ENCODE measurements around the gene RNF111. TPM values are rescaled to one million over a fixed set of nuclear protein-coding genes. Genes with fewer than 3 reads are reported as not detected.
"Not testable (repeated sequence)": the region's sequence is repeated elsewhere in the genome, so short reads cannot be mapped to it uniquely, and the experiment has no call there.

The RNF111 gene
- 21.0 TPM for total RNA-seq

DNA sequence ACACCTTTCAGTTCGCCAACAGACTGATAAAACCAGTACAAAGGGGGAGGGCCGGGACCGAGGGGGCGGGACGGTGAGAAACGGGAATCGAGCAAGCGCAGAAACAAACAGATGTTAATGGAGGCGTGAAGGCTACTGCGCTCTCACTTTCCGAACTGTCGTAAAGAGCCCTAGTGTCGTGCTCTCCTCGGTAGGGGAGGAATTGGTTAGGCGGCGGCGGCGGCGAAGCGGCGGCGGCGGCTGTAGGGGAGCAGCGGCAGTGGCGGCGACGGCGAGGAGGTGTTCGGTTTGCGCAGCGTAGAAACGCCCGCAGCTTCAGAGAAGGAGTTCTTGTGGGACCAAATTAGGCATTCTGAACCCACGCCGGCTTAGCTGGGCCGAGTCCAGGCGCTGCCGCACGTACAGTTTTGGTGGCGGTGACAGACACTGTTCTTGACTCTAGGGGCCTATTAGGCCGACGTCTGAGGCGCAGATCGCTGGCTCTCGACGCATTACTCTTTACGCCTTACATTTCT, at the start of gene RNF111:
Gene RNF111 (plus strand): TSS at position 173 of the 515 bp plus-strand sequence. CDS start 43,160 bp downstream, outside the sequence.
- ATAC-seq, result peak; percentile 99

DNA sequence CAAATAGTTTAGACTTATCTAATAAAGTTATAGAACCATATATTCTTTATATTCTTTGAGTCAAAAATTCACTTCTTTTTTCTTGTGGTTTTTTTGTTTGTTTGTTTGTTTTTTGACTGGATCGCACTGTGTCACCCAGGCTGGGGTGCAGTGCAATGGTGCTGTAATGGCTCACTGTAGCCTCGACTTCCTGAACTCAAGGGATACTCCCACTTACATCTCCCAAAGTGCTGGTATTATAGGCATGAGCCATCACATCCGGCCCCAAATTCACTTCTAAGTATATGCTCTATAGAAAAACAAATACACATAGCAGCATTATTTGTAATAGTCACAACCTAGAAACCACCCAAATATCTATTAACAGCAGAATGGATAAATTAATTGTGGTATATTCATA, 40.3 kb upstream of the RNF111 start:
- no peak for ATAC-seq

DNA sequence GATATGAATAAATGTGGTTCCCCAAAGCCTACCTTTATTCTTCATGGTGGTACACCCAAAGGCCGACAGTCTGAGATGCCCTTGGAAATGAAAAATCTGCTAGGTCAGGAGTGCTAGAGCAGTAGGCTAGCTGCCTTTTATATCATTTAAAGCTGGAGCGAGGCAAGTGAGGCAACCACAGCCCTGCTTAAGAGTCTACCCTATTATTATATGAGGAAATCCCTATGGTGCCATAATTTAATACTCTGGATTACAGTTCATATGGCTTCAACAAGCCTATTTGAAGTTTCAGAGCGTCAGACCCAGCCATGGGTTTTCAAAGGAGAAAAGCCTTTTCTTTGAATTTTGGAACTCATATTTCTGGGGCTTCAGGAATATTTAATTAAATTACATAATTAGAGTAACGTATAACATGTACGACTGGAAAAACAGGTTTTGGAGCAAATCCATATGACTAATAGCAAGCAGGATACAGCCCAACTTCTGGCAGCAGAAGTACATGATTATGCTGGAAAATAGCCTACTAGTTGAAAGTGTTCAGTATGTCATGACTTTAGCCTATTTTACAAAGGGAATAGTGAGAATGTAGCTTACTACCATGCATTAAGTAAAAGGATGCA, 36.0 kb upstream of the RNF111 start:
- peak; percentile 91 for ATAC-seq

DNA sequence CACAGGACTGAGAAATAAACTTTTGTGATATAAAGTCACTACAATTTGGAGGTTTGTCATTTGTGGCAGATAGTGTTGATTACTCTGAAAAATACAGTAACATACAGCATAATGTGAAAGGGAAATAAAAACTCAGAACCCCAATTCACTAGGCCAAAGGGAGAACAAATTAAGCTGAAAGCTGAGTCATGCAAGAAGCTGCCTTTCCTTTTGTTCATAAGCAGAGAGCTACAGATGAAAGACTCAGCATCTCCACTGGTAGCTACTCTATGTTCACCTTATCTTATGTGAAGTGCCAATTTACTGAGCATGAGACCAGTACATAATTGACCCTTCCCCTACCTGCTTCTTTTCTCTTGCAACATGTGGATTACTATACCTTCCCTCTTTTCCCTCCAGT, 34.7 kb upstream of the RNF111 start:
- ATAC-seq, result peak; percentile 30

DNA sequence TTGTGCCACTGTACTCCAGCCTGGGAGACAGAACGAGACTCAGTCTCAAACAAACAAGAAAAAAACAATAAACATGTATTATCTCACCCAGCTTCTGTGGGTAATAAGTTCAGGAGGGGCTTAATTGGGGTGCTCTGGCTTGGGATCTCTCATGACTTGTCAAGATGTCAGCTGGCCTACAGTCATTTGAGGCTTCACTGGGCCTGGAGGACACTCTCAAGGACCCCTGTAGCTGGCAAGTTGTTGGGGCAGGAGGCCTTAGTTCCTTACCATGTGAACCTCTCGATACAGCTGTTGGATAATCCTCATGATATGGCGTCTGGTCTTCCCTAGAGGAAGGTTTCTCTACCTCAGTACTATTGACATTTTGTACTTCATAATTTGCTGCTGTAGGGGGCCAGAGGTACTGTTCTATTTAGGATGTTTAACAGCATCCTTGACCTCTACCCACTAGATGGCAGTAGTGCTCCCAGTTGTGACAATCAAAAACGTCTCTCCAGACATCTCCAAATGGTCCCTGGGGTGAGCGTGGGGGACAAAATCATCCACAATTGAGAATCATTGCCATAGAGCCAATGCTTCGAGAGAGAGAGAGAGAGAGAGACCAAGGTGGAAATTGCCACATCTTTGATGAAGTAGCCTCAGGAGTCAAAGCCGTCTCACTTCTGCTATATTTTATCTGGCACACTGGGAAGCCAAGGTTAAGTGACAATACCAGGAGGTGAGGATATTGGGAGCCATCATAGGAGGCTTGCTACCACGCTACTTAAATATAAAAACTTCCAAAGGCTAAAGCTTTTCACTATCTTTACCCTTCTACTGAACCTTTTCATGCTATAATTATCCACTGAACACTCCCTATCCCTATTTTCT, 30.1 kb upstream of the RNF111 start:
- ATAC-seq, result peak; percentile 77

DNA sequence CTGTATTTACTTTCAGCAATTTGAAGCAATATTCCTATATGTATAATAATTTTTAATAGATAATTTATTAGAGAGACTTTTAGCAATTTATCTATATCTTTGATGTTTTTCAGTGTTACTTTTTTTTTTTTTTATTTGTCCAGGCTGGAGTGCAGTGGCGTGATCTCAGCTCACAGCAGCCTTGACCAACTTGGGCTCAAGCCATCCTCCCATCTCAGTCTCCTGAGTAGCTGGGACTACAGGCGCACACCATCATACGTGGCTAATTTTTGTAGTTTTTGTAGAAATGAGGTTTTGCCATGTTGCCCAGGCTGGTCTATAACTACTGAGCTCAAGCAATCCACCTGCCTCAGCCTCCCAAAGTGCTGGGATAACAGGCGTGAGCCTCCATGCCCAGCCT, 28.7 kb upstream of the RNF111 start:
- no peak for ATAC-seq

DNA sequence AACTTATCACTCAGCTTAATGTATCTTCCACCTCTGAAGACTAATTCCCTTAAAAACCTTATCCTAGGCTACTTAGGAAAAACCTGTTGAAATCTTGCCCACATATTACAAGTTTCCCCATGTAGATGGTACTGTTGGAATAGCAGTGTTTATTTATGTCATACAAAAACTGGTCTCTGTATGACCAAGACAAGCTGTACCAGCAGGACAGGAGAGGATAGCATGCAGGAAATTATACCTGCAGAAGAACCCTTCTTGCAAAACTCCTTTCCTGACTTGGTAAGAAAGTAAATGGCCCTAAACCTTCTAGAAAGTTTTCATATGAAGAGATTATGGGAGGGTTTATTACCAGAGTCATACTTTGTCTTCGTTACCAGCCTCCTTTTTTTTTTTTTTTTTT, 25.3 kb upstream of the RNF111 start:
- ATAC-seq, result no peak

DNA sequence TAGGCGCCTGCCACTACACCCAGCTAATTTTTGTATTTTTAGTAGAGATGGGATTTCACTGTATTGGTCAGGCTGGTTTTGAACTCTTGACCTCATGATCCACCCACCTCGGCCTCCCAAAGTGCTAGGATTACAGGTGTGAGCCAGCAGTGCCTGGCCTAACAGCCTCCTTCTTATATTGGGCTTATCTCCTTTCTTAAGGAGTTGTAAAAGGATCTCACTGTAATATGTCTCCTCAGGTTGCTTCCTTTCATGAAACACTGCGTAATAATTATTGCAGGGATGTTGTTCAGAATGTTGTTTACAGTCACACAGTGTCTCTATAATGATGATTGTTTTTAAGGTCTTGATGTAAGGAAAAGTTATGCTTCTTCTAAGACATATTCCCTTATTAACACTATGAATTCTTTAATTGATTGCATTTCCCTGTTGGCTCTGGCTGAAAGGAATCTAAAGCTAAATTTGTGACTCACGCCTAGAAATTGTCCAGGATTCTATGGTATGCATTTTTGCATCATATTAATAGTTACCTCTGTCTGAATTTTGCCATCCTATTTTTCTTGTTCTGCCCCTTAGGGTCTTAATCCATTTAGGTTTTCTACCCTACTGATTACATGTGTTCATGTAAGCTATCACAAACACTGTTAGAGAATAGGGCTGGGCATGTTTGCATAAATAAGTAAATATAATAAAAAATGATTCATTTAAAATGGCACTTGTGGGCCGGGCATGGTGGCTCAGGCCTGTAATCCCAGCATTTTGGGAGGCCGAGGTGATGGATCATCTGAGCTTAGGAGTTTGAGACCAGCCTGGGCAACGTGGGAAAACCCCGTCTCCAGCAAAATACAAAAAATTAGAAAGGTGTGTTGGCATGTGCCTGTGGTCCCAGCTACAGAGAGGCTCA, 24.5 kb upstream of the RNF111 start:
- peak; percentile 8 for ATAC-seq

DNA sequence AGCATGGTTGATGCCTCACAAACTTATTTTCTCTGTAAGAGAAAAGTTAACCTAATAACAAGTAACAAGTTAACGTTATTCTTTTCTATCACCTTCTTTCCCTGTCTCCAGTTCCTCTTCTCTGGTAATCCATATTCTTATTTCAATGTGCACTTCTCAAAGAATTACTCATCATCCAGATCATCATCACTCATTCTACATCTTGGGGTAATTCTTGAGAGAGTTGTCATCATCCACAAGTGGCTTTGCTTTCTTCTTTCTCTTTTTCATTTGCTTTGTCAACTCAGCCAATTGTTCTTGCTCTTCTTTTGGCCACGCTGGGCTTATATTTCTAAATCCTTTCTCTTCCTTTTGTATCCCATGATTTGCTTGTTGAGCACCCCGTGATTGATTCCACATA, 20.8 kb upstream of the RNF111 start:
- ATAC-seq, result no peak

DNA sequence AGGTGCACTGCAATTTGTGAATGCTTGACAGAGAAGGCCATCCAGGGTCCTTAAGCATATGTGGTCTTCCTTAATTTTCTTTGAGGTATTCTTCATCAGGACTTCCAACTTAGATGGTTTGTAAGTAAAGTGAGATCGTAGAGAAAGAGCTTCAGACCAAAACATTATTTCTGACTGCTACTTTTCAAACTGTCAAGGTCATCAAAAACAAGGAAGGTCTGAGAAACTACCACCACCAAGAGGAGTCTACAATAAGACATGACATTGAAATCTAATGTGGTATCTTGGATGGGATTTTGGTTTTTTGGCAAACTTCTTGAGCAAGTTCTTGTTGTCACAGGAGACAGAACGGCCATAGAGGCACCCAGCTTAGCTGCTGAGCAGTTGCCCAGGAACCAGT, 20.0 kb upstream of the RNF111 start:
- no peak for ATAC-seq

DNA sequence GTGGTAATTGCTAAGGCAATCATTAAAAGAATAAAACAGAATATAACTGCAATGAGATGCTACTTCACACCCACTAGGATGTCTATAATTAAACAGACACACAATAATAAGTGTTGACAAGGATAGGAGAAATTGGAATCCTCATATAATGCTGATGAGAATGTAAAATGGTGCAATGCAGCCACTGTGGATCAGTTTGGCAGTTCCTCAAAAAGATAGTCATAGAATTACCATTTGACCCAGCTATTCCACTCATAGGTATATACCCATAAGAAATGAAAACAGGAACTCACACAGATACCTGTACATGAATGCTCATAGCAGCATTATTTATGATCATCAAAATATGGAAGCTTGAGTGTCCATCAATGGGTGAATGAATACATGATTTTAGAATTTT, 9.6 kb upstream of the RNF111 start:
- ATAC-seq, result no peak

DNA sequence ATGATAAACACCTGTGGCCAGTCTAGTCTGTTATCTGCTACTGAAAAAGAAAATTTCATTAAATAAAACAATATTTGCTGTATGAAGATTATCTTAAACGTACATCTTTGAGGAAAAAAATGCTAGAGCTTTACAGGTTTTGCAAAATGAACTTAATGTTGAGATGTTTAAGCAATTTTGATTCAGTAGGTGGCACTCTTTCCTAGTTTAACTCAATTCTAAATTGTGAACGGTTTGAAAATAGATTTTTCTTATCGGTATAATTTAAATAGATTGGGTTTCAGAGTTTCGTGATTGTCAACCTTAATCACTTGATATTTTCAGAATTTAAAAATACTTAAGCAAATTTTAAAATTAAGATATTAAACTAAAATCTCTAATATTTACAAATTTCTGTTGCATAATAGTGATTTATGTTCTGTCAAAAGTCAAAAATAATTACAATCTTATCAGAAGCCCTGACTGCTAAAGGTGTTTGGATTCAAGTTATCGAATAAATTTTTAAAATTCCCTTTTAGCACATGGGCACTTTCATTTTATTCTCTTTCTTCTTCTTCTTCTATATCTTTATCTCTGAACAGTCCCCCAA, 7.0 kb upstream of the RNF111 start:
- ATAC-seq, result peak; percentile 40

DNA sequence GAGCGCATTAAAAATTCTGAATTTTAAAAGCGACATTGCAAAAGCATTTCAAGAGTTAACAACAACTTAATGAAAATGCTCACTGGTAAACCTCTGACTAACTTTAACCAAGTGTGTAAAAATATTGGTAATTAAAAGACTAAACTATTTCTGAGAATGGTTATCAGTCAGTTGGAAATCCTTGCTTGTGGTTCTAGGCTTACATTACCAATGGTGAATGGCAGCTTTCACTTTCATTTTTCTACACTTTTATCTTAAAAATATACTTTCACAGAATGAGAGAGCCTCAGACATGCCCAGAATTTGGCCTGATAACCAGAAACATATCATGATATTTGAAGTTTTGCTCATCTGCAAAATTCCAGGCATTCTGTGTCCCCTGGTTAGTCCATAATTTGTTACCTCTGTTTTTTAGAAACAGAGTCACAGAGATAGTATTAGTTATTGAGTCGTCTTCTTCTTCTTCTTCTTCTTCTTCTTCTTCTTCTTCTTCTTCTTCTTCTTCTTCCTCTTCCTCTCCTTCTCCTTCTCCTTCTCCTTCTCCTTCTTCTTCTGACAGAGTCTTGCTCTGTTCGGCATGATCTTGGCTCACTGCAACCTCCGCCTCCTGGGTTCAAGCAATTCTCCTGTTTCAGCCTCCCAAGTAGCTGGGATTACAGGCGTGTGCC, 5.5 kb upstream of the RNF111 start:
- no peak for ATAC-seq

DNA sequence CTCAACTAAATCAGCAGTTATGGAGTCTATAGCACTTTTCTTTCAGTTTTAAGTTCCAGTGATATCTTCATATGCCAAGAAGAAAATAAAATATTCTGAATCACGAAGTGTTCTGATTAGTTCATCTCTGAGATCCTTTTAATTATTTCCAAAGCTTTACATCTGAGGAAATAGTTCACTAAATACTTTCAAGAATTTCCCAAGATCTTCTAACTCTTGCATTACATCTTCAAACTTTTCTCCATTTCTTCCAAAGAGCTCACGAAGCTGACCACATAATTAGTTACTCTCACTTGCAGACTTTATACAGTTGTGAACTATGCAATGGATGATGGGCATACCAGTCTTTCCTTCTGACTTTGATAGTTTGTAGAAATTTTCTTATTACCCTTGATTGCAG, 4.2 kb upstream of the RNF111 start:
- no peak for ATAC-seq

DNA sequence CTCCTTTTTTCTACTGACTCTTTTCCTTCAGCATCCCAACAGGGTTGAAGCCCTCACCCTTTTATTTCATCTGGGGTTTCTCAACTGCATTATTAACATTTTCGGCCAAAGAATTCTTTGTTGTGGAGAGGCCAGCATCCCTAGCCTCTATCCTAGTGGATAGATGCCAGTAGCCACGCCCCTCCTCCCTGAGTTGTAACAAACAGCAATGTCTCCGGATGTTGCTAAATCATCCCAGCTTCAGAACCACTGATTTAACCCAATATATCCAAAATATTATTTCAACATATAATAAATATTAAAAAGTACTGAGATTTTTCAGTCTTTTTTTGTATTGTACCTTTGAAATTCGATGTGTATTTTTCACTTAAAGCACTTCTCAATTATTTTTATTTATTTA, 2.0 kb upstream of the RNF111 start:
- ATAC-seq, result no peak

DNA sequence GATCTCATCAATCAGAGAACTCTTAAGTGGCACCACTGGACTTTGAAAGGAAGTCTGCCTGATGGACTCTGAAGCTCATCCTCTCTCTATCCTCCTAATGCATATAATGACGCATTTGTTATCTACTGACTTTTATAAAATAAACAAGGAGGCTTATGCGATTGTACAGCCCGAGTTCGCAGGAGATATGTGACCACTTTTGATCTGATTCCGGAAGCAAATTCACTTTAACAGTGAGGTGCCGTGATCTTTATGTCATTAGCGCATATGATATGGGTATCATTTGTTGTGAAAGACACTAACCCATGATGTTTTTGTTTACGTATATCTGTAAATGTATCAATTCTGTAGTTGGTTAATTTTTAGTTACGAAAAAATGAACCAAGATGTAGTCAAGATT, 427 bp upstream of the RNF111 start:
- ATAC-seq, result no peak

DNA sequence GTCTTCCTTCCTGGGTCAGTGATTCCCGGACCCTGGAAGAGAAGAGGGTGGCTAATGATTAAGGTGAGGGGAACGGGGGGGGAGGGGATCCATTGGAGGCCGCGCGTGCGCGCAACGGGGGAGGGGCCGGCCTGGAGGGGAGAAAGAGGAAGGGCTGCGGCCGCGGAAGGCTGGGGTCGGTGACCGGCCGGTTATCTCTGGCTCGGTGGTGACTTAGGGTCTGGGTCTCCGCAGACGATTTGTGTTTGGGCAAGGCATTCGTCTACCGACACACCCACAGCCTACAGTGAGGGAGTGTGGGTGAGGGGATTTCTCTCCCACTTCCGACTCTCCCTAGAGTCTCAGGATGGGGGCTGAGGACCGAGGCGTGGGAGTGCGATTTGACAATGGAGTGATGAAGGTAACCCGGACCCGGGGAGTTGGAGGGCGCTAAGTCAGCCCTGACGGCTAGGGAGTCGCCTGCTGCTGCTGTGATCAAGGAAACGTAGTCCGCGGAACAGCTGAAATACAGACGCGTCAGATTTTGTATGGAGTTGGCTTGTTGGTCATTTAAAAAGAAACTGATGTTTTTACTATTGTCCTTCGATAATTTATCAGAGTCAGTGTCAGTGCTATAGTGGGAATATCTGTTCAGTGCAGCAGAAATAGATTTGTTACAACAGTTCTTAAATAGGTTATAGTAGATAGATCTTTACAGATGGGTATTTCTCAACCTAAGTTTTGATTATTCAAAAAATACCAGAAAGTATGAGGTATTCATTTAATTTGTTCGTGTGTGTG, 733 bp downstream of the RNF111 start:
- peak; percentile 70 for ATAC-seq

DNA sequence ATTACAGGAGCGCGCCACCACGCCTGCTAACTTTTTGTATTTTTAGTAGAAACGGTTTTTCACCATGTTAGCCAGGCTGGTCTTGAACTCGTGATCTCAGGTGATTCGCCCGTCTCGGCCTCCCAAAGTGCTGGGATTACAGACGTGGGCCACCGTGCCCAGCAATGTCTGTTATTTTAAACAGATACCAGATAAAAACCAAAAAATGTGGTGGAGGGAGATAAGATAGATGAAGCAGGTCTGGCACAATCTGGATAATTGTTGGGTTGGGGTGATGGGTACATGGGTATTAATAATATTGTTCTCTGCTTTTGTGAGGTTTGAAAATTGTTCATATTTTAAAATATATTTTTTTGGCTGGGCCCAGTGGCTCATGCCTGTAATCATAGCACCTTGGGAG, 4.7 kb downstream of the RNF111 start:
- no peak for ATAC-seq

DNA sequence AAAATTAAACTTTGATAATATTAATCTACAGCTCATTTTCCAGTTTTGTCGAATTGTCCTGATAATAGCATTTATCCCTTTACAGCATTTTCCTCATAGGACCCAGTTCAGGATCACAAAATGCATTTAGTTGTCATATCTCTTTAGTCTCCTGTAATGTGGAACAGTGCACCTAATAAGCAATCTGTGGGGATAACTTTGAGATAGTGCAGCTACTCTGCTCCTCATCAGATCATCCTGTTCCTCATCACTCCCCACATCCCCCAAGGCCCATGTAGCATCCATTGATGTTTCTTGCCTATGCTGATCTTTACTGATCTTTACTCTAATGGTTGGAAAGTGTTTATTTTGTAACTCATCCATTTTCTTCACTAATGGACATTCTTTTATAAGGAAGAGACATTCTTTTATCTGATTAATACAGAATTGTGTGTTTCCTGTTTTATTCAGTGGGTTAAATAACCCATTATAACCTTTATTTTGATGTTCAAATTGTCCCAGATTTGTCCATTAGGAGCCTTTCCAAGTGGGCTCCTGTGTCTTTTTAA, 7.5 kb downstream of the RNF111 start:
- no peak for ATAC-seq

DNA sequence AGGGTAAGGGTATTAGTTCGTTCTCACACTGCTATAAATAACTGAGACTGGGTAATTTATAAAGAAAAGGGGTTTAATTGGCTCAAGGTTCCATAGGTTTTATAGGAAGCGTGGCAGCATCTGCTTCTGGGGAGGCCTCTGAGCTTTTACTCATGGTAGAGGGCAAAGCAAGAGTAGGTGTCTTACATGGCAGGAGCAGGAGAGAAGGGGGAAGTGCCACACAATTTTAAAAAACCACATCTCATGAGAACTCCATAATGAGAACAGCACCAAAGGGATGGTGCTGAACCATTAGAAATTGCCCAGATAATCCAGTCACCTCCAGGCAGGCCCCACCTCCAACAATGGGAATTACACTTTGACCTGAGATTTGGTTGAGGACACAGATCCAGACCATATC, 12.2 kb downstream of the RNF111 start:
- ATAC-seq, result no peak

DNA sequence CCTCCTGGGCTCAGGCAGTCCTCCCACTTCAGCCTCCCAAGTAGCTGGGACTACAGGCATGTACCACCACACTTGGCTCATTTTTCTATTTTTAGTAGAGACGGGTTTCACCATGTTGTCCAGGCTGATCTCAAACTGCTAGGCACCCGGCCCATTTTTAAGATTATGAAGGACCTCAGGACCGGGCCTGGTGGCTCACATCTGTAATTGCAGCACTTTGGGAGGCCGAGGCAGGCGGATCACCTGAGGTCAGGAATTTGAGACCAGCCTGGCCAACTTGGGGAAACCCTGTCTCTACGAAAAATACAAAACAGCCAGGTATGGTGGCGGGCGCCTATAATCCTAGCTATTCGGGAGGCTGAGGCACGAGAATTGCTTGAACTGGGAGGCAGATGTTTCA, 12.8 kb downstream of the RNF111 start:
- ATAC-seq, result not testable (repeated sequence)
